ACC112 (cell line): Measurements from ENCODE around the gene CCIN.
"Not testable (repeated sequence)": the region's sequence is repeated elsewhere in the genome, so short reads cannot be mapped to it uniquely, and the experiment has no call there.

Experiments used
- H2AFZ ChIP-seq: fragments of 200-600 bp; sonication (generic); one replicate; pipeline ENCODE4 v1.6.0; 2017; ENCODE audit warnings: antibody characterized with exemption, low read length; ENCODE audit not compliant: unreplicated experiment
- H3K27ac ChIP-seq: fragments of 200-600 bp; sonication (generic); 2 replicates; pipeline ENCODE4 v1.5.1; 2014; ENCODE audit warnings: low read depth, mild to moderate bottlenecking, antibody characterized with exemption, low read length, moderate library complexity
- H3K27me3 ChIP-seq: fragments of 200-600 bp; sonication (generic); 2 replicates; pipeline ENCODE4 v1.6.1; 2014; ENCODE audit warnings: mild to moderate bottlenecking, antibody characterized with exemption, low read length, moderate library complexity, mixed read lengths; ENCODE audit not compliant: insufficient read depth
- H3K36me3 ChIP-seq: fragments of 200-600 bp; sonication (generic); 2 replicates; pipeline ENCODE4 v1.6.1; 2016; ENCODE audit warnings: mild to moderate bottlenecking, antibody characterized with exemption, low read length, moderate library complexity, mixed read lengths; ENCODE audit not compliant: insufficient read depth
- H3K4me1 ChIP-seq: fragments of 200-600 bp; sonication (generic); one replicate; pipeline ENCODE4 v1.6.1; 2016; ENCODE audit warnings: low read length, mixed read lengths; ENCODE audit not compliant: insufficient read depth, unreplicated experiment, control insufficient read depth
- H3K4me3 ChIP-seq: fragments of 200-600 bp; sonication (generic); 2 replicates; pipeline ENCODE4 v1.5.1; 2014; ENCODE audit warnings: mild to moderate bottlenecking, low read depth, low read length
- H3K79me2 ChIP-seq: fragments of 200-600 bp; sonication (generic); one replicate; pipeline ENCODE4 v1.6.0; 2016; ENCODE audit warnings: low read length; ENCODE audit not compliant: control insufficient read depth, unreplicated experiment, insufficient read depth

Gene CCIN

DNA sequence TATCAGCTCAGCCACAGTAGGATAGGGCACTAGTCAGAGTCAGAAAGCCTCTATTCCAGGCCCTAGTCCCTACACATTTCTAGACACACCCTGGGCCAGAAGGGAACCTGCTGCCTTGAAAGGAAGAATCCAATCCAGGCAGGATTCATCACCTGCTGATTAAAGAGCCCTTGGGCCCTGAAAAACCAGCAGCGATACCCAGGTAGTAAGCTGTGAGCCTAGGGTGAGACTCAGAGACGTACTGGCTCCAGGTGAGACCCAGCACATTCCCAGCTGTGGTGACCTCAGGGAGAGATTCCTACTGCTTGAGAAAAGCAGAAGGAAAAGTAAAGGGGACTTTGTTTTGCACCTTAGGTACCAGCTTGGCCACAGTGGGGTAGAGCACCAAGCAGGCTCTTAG, 4.7 kb downstream of the CCIN start:
- H3K27me3 ChIP-seq: no peaks in the 10 kb centered on the region
- no peaks in the 10 kb centered on the region for H3K4me1 ChIP-seq
- no peaks in the 10 kb centered on the region for H3K79me2 ChIP-seq
- H3K27ac ChIP-seq: no peak overlapping the region
- no peak overlapping the region for H3K4me3 ChIP-seq
- H2AFZ ChIP-seq: no peak overlapping the region
- no peaks in the 10 kb centered on the region for H3K36me3 ChIP-seq

DNA sequence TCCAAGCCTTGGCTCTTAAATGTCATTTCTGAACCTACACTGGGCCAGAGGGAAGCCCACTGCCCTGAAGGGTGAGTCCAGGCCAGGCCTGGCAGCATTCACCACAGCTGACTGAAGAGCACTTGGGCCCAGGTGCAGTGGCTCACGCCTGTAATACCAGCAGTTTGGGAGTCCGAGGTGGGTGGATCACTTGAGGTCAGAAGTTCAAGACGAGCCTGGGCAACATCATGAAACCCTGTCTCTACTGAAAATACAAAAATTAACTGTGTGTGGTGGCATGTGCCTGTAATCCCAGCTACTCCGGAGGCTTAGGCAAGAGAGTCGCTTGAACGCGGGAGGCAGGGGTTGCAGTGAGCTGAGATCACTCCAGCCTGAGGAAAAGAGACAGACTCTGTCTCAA, 5.1 kb downstream of the CCIN start:
- H3K4me1 ChIP-seq: no peaks in the 10 kb centered on the region
- no peak overlapping the region for H2AFZ ChIP-seq
- no peaks in the 10 kb centered on the region for H3K36me3 ChIP-seq
- H3K4me3 ChIP-seq: no peak overlapping the region
- H3K27me3 ChIP-seq: no peaks in the 10 kb centered on the region
- no peaks in the 10 kb centered on the region for H3K79me2 ChIP-seq
- no peak overlapping the region for H3K27ac ChIP-seq

DNA sequence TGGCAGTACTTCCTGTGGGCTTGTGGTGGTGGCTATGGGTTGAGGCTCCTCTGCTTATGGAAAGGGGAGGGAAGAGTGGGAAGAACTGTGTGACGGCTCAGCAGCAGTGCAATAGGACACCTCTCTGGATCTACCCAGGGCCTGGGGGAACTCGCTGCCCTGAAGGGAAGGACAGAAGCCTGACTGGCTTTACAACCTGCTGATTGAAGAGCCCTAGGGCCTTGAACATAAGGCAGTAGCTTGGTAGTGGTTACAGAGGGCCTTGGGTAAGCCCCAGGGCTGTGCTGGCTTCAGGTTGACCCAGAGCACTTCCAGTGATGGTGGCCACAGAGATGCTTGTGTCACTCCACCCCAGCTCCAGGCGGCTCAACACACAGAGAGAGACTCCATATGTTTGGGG, 5.5 kb downstream of the CCIN start:
- H3K4me1 ChIP-seq: no peaks in the 10 kb centered on the region

DNA sequence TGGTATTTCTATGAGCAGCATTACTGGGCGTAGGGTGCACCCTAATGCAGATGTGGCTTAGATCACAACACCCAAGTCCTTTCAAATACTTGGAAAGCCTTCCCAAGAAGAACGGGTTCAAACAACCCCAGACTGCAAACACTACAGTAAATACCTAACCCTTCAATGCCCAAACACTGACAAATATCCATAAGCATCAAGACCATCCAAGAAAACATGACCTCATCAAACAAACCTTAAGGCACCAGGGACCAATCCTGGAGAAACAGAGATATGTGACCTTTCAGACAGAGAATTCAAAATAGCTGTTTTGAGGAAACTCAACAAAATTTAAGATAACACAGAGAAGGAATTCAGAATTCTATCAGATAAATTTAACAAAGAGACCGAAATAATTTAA, 6.0 kb downstream of the CCIN start:
- not testable (repeated sequence) for H2AFZ ChIP-seq, H3K4me3 ChIP-seq, H3K27ac ChIP-seq, H3K79me2 ChIP-seq, H3K36me3 ChIP-seq, H3K27me3 ChIP-seq, H3K4me1 ChIP-seq

More for the DNA sequence above, 5.5 kb downstream of the CCIN start:
- H2AFZ ChIP-seq: no peak overlapping the region
- no peaks in the 10 kb centered on the region for H3K27me3 ChIP-seq
- no peaks in the 10 kb centered on the region for H3K36me3 ChIP-seq
- no peak overlapping the region for H3K4me3 ChIP-seq
- H3K27ac ChIP-seq: no peak overlapping the region
- H3K79me2 ChIP-seq: no peaks in the 10 kb centered on the region

DNA sequence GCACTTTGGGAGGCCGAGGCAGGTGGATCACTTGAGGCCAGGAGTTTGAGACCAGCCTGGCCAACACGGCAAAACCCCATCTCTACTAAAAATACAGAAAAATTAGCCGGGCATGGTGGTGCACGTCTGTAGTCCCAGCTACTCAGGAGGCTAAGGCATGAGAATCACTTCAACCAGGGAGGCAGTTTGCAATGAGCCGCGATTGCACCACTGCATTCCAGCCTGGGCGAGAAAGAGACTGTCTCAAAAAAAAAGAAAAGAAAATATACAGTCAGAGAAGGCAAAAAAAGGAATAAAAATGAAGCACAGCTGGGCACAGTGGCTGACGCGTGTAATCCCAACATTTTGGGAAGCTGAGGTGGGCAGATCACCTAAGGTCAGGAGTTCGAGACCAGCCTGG, 7.3 kb downstream of the CCIN start:
- not testable (repeated sequence) for H3K79me2 ChIP-seq, H2AFZ ChIP-seq, H3K4me1 ChIP-seq, H3K36me3 ChIP-seq, H3K27me3 ChIP-seq, H3K4me3 ChIP-seq, H3K27ac ChIP-seq

DNA sequence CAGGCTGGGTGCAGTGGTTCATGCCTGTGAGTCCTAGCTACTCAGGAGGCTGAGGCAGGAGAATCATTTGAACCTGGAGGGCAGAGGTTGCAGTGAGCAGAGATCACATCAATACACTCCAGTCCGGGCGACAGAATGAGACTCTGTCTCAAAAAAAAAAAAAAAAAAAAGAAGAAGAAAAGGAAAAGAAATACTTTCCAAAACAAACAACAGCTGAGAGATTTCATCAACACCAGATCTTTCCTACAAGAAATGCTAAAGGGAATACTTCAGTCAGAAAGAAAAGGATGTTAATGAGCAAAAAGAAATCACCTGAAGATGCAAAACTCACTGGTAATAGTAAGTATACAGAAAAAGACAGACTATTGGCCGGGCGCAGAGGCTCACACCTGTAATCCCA, 8.4 kb downstream of the CCIN start:
- Histone ChIP-seq H2AFZ (no peak overlapping the region), H3K4me1 (no peaks in the 10 kb centered on the region), H3K27ac (no peak overlapping the region), H3K27me3 (no peaks in the 10 kb centered on the region), H3K79me2 (no peaks in the 10 kb centered on the region), H3K4me3 (no peak overlapping the region), H3K36me3 (no peaks in the 10 kb centered on the region)

GRCh38 chr9:36180243-36180642, 11.1 kb downstream of the CCIN start:
- H3K27ac ChIP-seq, H3K4me3 ChIP-seq, H3K36me3 ChIP-seq: not testable (repeated sequence)

GRCh38 chr9:36187414-36187813, 18.2 kb downstream of the CCIN start:
- Histone ChIP-seq H3K4me3 (no peak overlapping the region), H3K27me3 (no peaks in the 10 kb centered on the region), H3K27ac (no peak overlapping the region), H3K36me3 (no peaks in the 10 kb centered on the region), H2AFZ (no peak overlapping the region), H3K4me1 (peaks cover 12% of the 10 kb centered on the region), H3K79me2 (peaks cover 17% of the 10 kb centered on the region)

More at GRCh38 chr9:36180243-36180642, 11.1 kb downstream of the CCIN start:
- not testable (repeated sequence) for H3K27me3 ChIP-seq, H3K4me1 ChIP-seq, H3K79me2 ChIP-seq, H2AFZ ChIP-seq

- H2AFZ ChIP-seq: no peak overlapping the region
- no peaks in the 10 kb centered on the region for H3K27me3 ChIP-seq
- H3K36me3 ChIP-seq: no peaks in the 10 kb centered on the region
- peaks cover 25% of the 10 kb centered on the region for H3K79me2 ChIP-seq
- no peak overlapping the region for H3K4me3 ChIP-seq
- no peak overlapping the region for H3K27ac ChIP-seq
- peaks cover 20% of the 10 kb centered on the region for H3K4me1 ChIP-seq
These were observed 19.0 kb downstream of the CCIN start for GRCh38 chr9:36188212-36188611.

DNA sequence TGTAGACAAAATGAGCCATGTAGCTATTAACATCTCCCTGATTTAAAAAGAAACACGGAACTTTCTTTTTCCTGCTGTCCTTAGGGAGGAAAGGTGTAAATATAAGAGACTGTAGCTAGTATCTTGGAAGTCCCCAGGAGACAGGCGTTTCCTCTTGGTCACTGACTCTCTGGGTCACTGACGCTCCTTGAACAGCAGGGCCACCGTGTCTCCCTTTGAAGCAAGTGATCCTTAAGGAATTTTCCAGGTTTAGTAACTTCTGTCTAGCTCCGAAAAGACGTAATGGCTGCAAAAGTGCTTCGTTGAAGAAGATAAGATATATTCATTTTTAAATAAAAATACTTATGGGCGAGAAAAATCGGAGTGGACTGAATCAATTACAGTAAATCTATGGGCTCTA, 20.8 kb downstream of the CCIN start:
- Histone ChIP-seq H3K27me3 (no peaks in the 10 kb centered on the region), H3K27ac (peak overlapping the region; percentile 75), H2AFZ (peak overlapping the region; percentile 38), H3K79me2 (peaks cover 42% of the 10 kb centered on the region), H3K4me1 (peaks cover 38% of the 10 kb centered on the region), H3K36me3 (0 out of 2 replicates have a peak, but pooled peaks cover 7% of the 10 kb centered on the region), H3K4me3 (peak overlapping the region; percentile 95)

DNA sequence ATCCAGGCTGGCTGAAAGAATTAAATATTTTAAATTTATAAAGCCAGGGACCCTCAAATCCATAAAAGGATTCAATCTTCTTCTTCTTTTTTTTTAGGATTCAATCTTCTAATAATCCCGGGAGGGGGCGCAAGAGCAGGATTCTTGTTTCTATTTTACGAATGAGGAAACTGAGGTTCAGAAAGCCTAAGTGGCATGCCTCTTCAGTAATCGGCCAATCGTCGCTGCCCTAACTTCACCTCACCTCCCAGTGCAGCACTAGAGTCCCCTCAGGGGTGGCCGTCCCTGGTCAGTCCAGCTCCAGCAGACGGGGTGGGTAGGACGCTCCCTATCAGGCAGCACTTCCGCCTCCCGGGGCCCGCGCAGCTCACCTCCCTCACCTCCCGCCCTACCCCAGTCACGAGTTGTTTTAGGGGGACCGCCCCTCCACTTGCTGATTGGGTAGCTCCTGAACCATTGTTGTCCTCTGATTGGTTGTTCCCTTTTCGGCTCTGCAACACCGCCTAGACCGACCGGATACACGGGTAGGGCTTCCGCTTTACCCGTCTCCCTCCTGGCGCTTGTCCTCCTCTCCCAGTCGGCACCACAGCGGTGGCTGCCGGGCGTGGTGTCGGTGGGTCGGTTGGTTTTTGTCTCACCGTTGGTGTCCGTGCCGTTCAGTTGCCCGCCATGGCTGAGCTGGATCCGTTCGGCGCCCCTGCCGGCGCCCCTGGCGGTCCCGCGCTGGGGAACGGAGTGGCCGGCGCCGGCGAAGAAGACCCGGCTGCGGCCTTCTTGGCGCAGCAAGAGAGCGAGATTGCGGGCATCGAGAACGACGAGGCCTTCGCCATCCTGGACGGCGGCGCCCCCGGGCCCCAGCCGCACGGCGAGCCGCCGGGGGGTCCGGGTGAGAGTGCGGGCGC, 21.5 kb downstream of the CCIN start, which contains the start of gene CLTA:
CLTA (plus strand) TSS at position 534 of the 902 bp plus-strand sequence; CDS start at position 670, 136 bp downstream.
- Histone ChIP-seq H3K36me3 (0 out of 2 replicates have a peak, but pooled peaks cover 7% of the 10 kb centered on the region), H3K27ac (peak within 1 kb of the TSS; percentile 75), H3K27me3 (no peaks in the 10 kb centered on the region), H2AFZ (peak within 1 kb of the TSS; percentile 38), H3K79me2 (peaks cover 48% of the 10 kb centered on the region), H3K4me1 (peaks cover 40% of the 10 kb centered on the region), H3K4me3 (peak within 1 kb of the TSS; percentile 95)
